H9 (cell line): ENCODE measurements around the gene FBN1. TPM values are rescaled to one million over a fixed set of nuclear protein-coding genes. Genes with fewer than 3 reads are reported as not detected.

ENCODE experiments used
- DNase-seq: peaks from one replicate; pipeline ENCODE4 v3.0.0-alpha.2; 2017
- H2AFZ ChIP-seq: one replicate; pipeline ENCODE4 v1.6.1; 2013; ENCODE audit warnings: mild to moderate bottlenecking, low read length, control low read depth, moderate library complexity
- H2AK5ac ChIP-seq: 2 replicates; pipeline ENCODE4 v1.6.1; 2013; ENCODE audit warnings: low read length, control low read depth, mixed read lengths; ENCODE audit not compliant: insufficient read length
- H2BK120ac ChIP-seq: one replicate; pipeline ENCODE4 v1.6.1; 2013; ENCODE audit warnings: low read depth, mild to moderate bottlenecking, low read length, control low read depth, inconsistent platforms; ENCODE audit not compliant: poor library complexity, severe bottlenecking
- H2BK12ac ChIP-seq: 2 replicates; pipeline ENCODE4 v1.6.1; 2013; ENCODE audit warnings: low read length, control low read depth, mixed read lengths, low read depth; ENCODE audit not compliant: insufficient read length
- H2BK15ac ChIP-seq: 2 replicates; pipeline ENCODE4 v1.6.1; 2013; ENCODE audit warnings: low read depth, low read length, control low read depth
- H2BK20ac ChIP-seq: one replicate; pipeline ENCODE4 v1.6.1; 2013; ENCODE audit warnings: low read depth, mild to moderate bottlenecking, low read length, control low read depth, inconsistent platforms; ENCODE audit not compliant: poor library complexity, severe bottlenecking
- H2BK5ac ChIP-seq: 2 replicates; pipeline ENCODE4 v1.6.1; 2013; ENCODE audit warnings: low read length, control low read depth, mixed read lengths; ENCODE audit not compliant: insufficient read length
- H3K14ac ChIP-seq: 2 replicates; pipeline ENCODE4 v1.6.1; 2013; ENCODE audit warnings: low read length, control low read depth; ENCODE audit not compliant: insufficient read depth
- H3K18ac ChIP-seq: 2 replicates; pipeline ENCODE4 v1.6.1; 2013; ENCODE audit warnings: low read depth, mild to moderate bottlenecking, mixed read lengths, low read length, control low read depth; ENCODE audit not compliant: insufficient read length
- H3K23ac ChIP-seq: 2 replicates; pipeline ENCODE4 v1.6.1; 2013; ENCODE audit warnings: low read length, control low read depth, mixed read lengths, low read depth; ENCODE audit not compliant: insufficient read length
- H3K23me2 ChIP-seq: 2 replicates; pipeline ENCODE4 v1.6.1; 2013; ENCODE audit warnings: low read depth, mild to moderate bottlenecking, mixed read lengths, low read length, control low read depth; ENCODE audit not compliant: insufficient read length, poor library complexity, severe bottlenecking
- H3K27ac ChIP-seq: 2 replicates; pipeline ENCODE4 v1.5.1; 2013; ENCODE audit warnings: low read length, control low read depth, mixed read lengths, low read depth; ENCODE audit not compliant: insufficient read length
- H3K27me3 ChIP-seq: 2 replicates; pipeline ENCODE4 v1.6.1; 2013; ENCODE audit warnings: low read length, control low read depth, inconsistent platforms; ENCODE audit not compliant: insufficient read depth
- H3K4ac ChIP-seq: 2 replicates; pipeline ENCODE4 v1.6.1; 2013; ENCODE audit warnings: low read depth, mild to moderate bottlenecking, control low read depth, inconsistent platforms, low read length, moderate library complexity
- H3K4me1 ChIP-seq: 2 replicates; pipeline ENCODE4 v1.6.1; 2013; ENCODE audit warnings: low read length, control low read depth, inconsistent platforms; ENCODE audit not compliant: insufficient read depth
- H3K4me2 ChIP-seq: 2 replicates; pipeline ENCODE4 v1.6.1; 2013; ENCODE audit warnings: low read length, control low read depth, mixed read lengths; ENCODE audit not compliant: insufficient read length, insufficient read depth
- H3K56ac ChIP-seq: 2 replicates; pipeline ENCODE4 v1.6.1; 2013; ENCODE audit warnings: low read depth, mild to moderate bottlenecking, mixed read lengths, low read length, control low read depth; ENCODE audit not compliant: insufficient read length
- H3K79me1 ChIP-seq: 2 replicates; pipeline ENCODE4 v1.6.1; 2013; ENCODE audit warnings: low read depth, mild to moderate bottlenecking, moderate library complexity, low read length, control low read depth, inconsistent platforms; ENCODE audit not compliant: insufficient read depth, poor library complexity, severe bottlenecking
- H3K79me2 ChIP-seq: 2 replicates; pipeline ENCODE4 v1.6.1; 2013; ENCODE audit warnings: low read length, control low read depth, inconsistent platforms; ENCODE audit not compliant: insufficient read depth
- H3K9ac ChIP-seq: 2 replicates; pipeline ENCODE4 v1.6.1; 2013; ENCODE audit warnings: low read length, control low read depth, mixed read lengths; ENCODE audit not compliant: insufficient read length; ENCODE audit errors: extremely low read depth
- H3K9me3 ChIP-seq: one replicate; pipeline ENCODE4 v1.6.1; 2013; ENCODE audit warnings: low read depth, low read length, inconsistent platforms; ENCODE audit not compliant: control insufficient read depth
- H3T11ph ChIP-seq: one replicate; pipeline ENCODE4 v1.6.1; 2013; ENCODE audit warnings: mild to moderate bottlenecking, low read length, control low read depth, inconsistent platforms
- H4K20me1 ChIP-seq: one replicate; pipeline ENCODE4 v1.6.1; 2013; ENCODE audit not compliant: control insufficient read depth, insufficient read length, insufficient read depth
- H4K5ac ChIP-seq: 2 replicates; pipeline ENCODE4 v1.6.1; 2013; ENCODE audit warnings: low read depth, mild to moderate bottlenecking, mixed read lengths, low read length, control low read depth; ENCODE audit not compliant: insufficient read length
- H4K8ac ChIP-seq: replicated peaks from 2 replicates; pipeline ENCODE4 v1.6.1; 2013; ENCODE audit warnings: low read length, control low read depth, mixed read lengths, low read depth; ENCODE audit not compliant: insufficient read length
- H4K91ac ChIP-seq: 2 replicates; pipeline ENCODE4 v1.6.1; 2013; ENCODE audit warnings: low read depth, mild to moderate bottlenecking, moderate library complexity, mixed read lengths, low read length, control low read depth; ENCODE audit not compliant: insufficient read length
- H3K27ac Mint-ChIP-seq, 3 experiments: 2 replicates in 2 of 3; 3 replicates in 1 of 3; pipeline ENCODE4 v1.8.0; 2020 to 2021; ENCODE audit warnings: mixed read lengths in 3 of 3, mild to moderate bottlenecking in 1 of 3, moderate library complexity in 1 of 3
- H3K27me3 Mint-ChIP-seq: 2 replicates; pipeline ENCODE4 v1.8.0; 2021; ENCODE audit warnings: low read depth, mild to moderate bottlenecking, moderate library complexity, mixed read lengths
- H3K36me3 Mint-ChIP-seq, 3 experiments: 2 replicates in 2 of 3; 3 replicates in 1 of 3; pipeline ENCODE4 v1.8.0; 2020 to 2021; ENCODE audit warnings: low read depth in 3 of 3, mixed read lengths in 3 of 3; ENCODE audit not compliant: insufficient read depth in 1 of 3
- H3K4me1 Mint-ChIP-seq, 2 experiments: 2 replicates each; pipeline ENCODE4 v1.8.0; 2020; ENCODE audit warnings: mixed read lengths in 2 of 2
- H3K4me3 Mint-ChIP-seq, 2 experiments: 2 replicates in 1 of 2; 3 replicates in 1 of 2; pipeline ENCODE4 v1.8.0; 2020 to 2021; ENCODE audit warnings: mild to moderate bottlenecking in 2 of 2, mixed read lengths in 2 of 2, moderate library complexity in 1 of 2
- H3K9me3 Mint-ChIP-seq, 2 experiments: 2 replicates in 1 of 2; 3 replicates in 1 of 2; pipeline ENCODE4 v1.8.0; 2020; ENCODE audit warnings: mild to moderate bottlenecking in 2 of 2, mixed read lengths in 2 of 2, moderate library complexity in 1 of 2
- CTCF ChIP-seq: fragments of 200-600 bp; sonication (generic); conservative IDR thresholded peaks from 3 replicates; pipeline ENCODE4 v1.8.0; 2021; ENCODE audit warnings: antibody characterized with exemption, mild to moderate bottlenecking
- WGBS: extraction: QIAGEN DNeasy Blood & Tissue Kit; methylation state at CpG from one replicate; pipeline ENCODE4 v1.1.7; 2013; ENCODE audit warnings: missing lambda C conversion rate, low lambda C conversion rate, mixed read lengths; ENCODE audit not compliant: insufficient read length; ENCODE audit errors: extremely low coverage; 5-methylcytosine and 5-hydroxymethylcytosine counted together
- total RNA-seq: library from RNA; stranded (reverse); gene quantifications from 2 replicates; pipeline ENCODE4 v1.2.1, GENCODE V29; 2021

FBN1 gene
- total RNA-seq, 1 experiment from 2014 or later = 3.6 TPM

GRCh38 chr15:48456134-48456533, 189.4 kb downstream of the FBN1 start:
- no peak overlapping the region for H3K4me3 Mint-ChIP-seq
- no peak overlapping the region for H2BK12ac ChIP-seq

More at GRCh38 chr15:48456134-48456533, 189.4 kb downstream of the FBN1 start:
- Histone ChIP-seq H2AK5ac (no peak overlapping the region), H3K9me3 (no peaks in the 10 kb centered on the region), H3K23me2 (no peaks in the 10 kb centered on the region), H4K5ac (no peak overlapping the region), H3K18ac (no peak overlapping the region), H3K14ac (no peak overlapping the region), H3K27me3 (no peaks in the 10 kb centered on the region), H3T11ph (no peak overlapping the region), H2BK120ac (no peak overlapping the region), H3K27ac (no peak overlapping the region), H2BK20ac (no peak overlapping the region), H4K91ac (no peak overlapping the region), H3K4ac (no peak overlapping the region), H3K56ac (no peak overlapping the region), H3K79me2 (no peaks in the 10 kb centered on the region), H2BK15ac (no peak overlapping the region), H2AFZ (no peak overlapping the region), H3K4me1 (no peaks in the 10 kb centered on the region), H3K9ac (no peak overlapping the region), H4K8ac (no peak overlapping the region), H3K79me1 (no peaks in the 10 kb centered on the region), H4K20me1 (no peaks in the 10 kb centered on the region), H3K4me2 (no peak overlapping the region), H3K23ac (no peak overlapping the region), H2BK5ac (no peak overlapping the region)
- no peak for DNase-seq
- no peaks in the 10 kb centered on the region for H3K27me3 Mint-ChIP-seq
- no peaks in the 10 kb centered on the region for H3K9me3 Mint-ChIP-seq
- TF ChIP-seq CTCF = no peak
- H3K4me1 Mint-ChIP-seq = no peaks in the 10 kb centered on the region
- no peaks in the 10 kb centered on the region; a peak in 1 of 7 replicates for H3K36me3 Mint-ChIP-seq
- no peak overlapping the region for H3K27ac Mint-ChIP-seq
- no CpG with 5 or more reads among the region's 1 CpG for WGBS
